GM12873 (cell line): ENCODE measurements around the gene PBX4.

ENCODE experiments used
- TF ChIP-seq, protein P1 (sequence below): IDR thresholded peaks from 2 replicates; pipeline ENCODE4 v1.5.1; 2012; ENCODE audit warnings: low read depth, mild to moderate bottlenecking, moderate library complexity, low read length, control low read depth; ENCODE audit not compliant: insufficient read depth; ENCODE audit errors: missing control alignments

PBX4 gene

GRCh38 chr19:19528721-19529490, 89.6 kb downstream of the PBX4 start, which contains the start of gene YJEFN3:
Gene YJEFN3 (plus strand): TSS chr19:19528911. CDS start chr19:19528933, 22 bp downstream.
- TF ChIP-seq, protein P1, sequence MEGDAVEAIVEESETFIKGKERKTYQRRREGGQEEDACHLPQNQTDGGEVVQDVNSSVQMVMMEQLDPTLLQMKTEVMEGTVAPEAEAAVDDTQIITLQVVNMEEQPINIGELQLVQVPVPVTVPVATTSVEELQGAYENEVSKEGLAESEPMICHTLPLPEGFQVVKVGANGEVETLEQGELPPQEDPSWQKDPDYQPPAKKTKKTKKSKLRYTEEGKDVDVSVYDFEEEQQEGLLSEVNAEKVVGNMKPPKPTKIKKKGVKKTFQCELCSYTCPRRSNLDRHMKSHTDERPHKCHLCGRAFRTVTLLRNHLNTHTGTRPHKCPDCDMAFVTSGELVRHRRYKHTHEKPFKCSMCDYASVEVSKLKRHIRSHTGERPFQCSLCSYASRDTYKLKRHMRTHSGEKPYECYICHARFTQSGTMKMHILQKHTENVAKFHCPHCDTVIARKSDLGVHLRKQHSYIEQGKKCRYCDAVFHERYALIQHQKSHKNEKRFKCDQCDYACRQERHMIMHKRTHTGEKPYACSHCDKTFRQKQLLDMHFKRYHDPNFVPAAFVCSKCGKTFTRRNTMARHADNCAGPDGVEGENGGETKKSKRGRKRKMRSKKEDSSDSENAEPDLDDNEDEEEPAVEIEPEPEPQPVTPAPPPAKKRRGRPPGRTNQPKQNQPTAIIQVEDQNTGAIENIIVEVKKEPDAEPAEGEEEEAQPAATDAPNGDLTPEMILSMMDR, result no peak

DNA sequence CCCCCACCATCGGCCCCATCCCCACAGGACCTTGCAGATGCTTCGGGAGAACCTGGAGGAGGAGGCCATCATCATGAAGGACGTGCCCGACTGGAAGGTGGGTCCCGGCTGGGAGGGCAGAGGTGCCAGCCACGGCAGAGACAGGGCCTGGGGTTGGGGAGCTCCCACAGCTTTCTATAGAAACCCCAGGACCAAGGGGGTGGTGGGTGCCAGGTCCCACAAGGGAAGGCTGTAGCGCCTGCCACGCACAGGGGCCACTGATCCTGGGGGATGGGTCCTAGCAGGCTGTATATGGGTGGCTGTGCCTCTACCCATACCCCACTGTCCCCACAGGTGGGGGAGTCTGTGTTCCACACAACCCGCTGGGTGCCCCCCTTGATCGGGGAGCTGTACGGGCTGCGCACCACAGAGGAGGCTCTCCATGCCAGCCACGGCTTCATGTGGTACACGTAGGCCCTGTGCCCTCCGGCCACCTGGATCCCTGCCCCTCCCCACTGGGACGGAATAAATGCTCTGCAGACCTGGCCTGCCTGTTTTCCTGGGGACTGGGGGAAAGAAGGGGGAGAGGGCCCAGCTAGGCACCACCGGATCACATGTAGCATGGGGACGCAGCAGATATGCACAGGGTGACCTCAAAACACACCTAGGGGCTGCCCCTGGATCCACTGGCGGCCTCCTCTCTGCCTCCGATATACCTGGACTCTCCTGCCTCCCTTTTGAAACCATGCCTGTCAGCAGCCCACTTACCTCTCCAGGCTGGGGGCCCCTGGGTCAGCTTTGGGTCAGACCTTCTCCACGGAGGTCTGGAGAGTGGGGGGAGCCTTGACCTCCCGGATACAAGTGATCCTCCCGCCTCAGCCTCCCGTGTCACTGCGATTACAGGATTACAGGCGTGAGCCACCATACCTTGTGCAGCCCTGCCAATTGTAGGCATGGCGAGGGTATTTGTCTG, 90.5 kb downstream of the PBX4 start:
- TF ChIP-seq, protein P1, result no peak

GRCh38 chr19:19527371-19527656, 91.2 kb downstream of the PBX4 start:
- TF ChIP-seq, protein P1, result no peak

DNA sequence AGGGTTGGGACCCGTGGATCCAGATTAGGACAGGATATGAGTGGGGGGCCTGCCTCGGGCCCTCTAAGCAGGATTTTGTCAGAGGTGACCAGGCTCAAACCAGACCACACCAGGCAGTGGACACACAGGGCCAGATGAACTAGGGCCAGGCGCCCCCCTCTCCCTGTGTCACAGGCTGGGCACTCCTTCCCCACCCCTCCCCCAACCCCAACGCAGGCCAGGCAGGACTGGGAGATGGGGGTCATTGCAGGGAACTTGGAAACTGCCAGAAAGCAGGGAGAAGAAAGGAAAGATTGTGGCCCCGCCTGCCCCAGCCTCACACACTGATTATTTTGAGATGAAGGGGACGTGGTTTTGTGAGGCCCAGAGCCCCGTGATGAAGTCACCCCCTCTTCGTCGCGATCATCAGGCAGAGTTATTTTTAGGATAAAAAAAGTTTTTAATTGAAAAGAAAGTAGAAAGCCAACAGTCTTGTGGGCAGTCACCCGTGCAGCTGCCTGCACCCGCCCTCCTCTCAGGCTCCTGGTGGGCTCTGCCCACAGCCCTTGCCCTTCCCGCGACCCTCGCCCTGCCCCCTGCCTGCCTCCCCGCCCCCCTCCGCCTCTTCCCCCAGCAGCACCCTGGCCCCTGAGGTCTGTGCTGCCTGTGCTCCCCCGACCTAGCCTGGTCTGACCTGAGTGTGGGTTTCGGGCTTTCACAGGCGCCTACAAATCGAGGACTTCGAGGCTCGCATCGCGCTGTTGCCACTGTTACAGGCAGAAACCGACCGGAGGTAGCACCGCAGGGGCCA, 91.7 kb downstream of the PBX4 start:
- TF ChIP-seq, protein P1, result no peak

GRCh38 chr19:19525611-19526380, 92.7 kb downstream of the PBX4 start:
- TF ChIP-seq, protein P1, result peak; percentile 18

- TF ChIP-seq, protein P1, result peak; percentile 36
Measured at GRCh38 chr19:19524053-19524452, 94.4 kb downstream of the PBX4 start.
